Esophagus squamous epithelium (tissue), 4 donors: ENCODE data around the gene CCNY.

ENCODE experiments used
- CTCF ChIP-seq, 6 experiments: fragments of 450-650 bp in 4 of 6; fragments of 200-600 bp in 2 of 6; sonication (generic) in 2 of 6; IDR thresholded peaks; one replicate each; pipeline ENCODE4 v1.5.1; 2016 to 2019; ENCODE audit warnings: antibody characterized with exemption in 6 of 6, mild to moderate bottlenecking in 4 of 6, moderate library complexity in 4 of 6
- POLR2A ChIP-seq, 4 donors: fragments of 450-650 bp; IDR thresholded peaks; one replicate each; pipeline ENCODE4 v1.6.1; 2017; ENCODE audit warnings: antibody characterized with exemption in 4 of 4, mild to moderate bottlenecking in 4 of 4, moderate library complexity in 3 of 4

GRCh38 chr10:35570397-35570796 is 234.1 kb downstream of the CCNY start:
- TF ChIP-seq CTCF (IDR thresholded peaks at IDR 0.05), result no peak
- TF ChIP-seq POLR2A (IDR thresholded peaks at IDR 0.05), result no peak
